DMS153 treated with DMSO at 0.1 percent for 48 hours (cell line): ENCODE results near the gene CHCT1.
"Not testable (repeated sequence)": the region's sequence is repeated elsewhere in the genome, so short reads cannot be mapped to it uniquely, and the experiment has no call there.

Experiments used
- DNase-seq: peaks from one replicate; lab custom pipeline; 2025; ENCODE audit not compliant: unreplicated experiment; lab: John Stamatoyannopoulos, UW

Gene CHCT1

GRCh38 chr17:60398227-60398959 is 23.9 kb upstream of the CHCT1 start:
- DNase-seq: no peak

GRCh38 chr17:60401819-60402218 is 20.5 kb upstream of the CHCT1 start:
- no peak for DNase-seq

GRCh38 chr17:60403523-60403810 is 18.8 kb upstream of the CHCT1 start:
- DNase-seq: no peak

GRCh38 chr17:60403962-60404361 is 18.3 kb upstream of the CHCT1 start:
- no peak for DNase-seq

- no peak for DNase-seq
Measured at GRCh38 chr17:60406887-60407286, 15.4 kb upstream of the CHCT1 start.

- DNase-seq: no peak
Measured at GRCh38 chr17:60410001-60410400, 12.3 kb upstream of the CHCT1 start.

GRCh38 chr17:60412701-60413100 is 9.6 kb upstream of the CHCT1 start:
- no peak for DNase-seq

- DNase-seq: no peak
Measured at GRCh38 chr17:60415146-60415545, 7.1 kb upstream of the CHCT1 start.

GRCh38 chr17:60416368-60416925 is 5.8 kb upstream of the CHCT1 start:
- no peak for DNase-seq

- DNase-seq: not testable (repeated sequence)
Measured at GRCh38 chr17:60419003-60419402, 3.3 kb upstream of the CHCT1 start.

- not testable (repeated sequence) for DNase-seq
Measured at GRCh38 chr17:60419875-60420274, 2.4 kb upstream of the CHCT1 start.

GRCh38 chr17:60421273-60422161 is 772 bp upstream of the CHCT1 start:
- DNase-seq: peak; percentile 30

- DNase-seq: no peak
Measured at GRCh38 chr17:60423865-60424264, 1.6 kb downstream of the CHCT1 start.

- DNase-seq: no peak
Measured at GRCh38 chr17:60425626-60426025, 3.3 kb downstream of the CHCT1 start.

GRCh38 chr17:60426596-60426995 is 4.3 kb downstream of the CHCT1 start:
- no peak for DNase-seq

- DNase-seq: not testable (repeated sequence)
Measured at GRCh38 chr17:60428491-60428890, 6.2 kb downstream of the CHCT1 start.

- DNase-seq: not testable (repeated sequence)
Measured at GRCh38 chr17:60430561-60430960, 8.3 kb downstream of the CHCT1 start.

- not testable (repeated sequence) for DNase-seq
Measured at GRCh38 chr17:60433021-60433997, 11.0 kb downstream of the CHCT1 start.

GRCh38 chr17:60435244-60436167 is 13.2 kb downstream of the CHCT1 start:
- DNase-seq: peak; percentile 71

- no peak for DNase-seq
Measured at GRCh38 chr17:60436676-60437075, 14.4 kb downstream of the CHCT1 start.
